ENCODE data around the gene WRNIP1.

GRCh38 chr6:2780102-2780737, 15.0 kb downstream of the WRNIP1 start:
- no peak for TF ChIP-seq CTCF (IDR thresholded peaks at IDR 0.05)
- TF ChIP-seq EZH2 (IDR thresholded peaks at IDR 0.05): no peak
- no peak for TF ChIP-seq EZH2phosphoT487 (IDR thresholded peaks at IDR 0.05)

Measured in neural progenitor cell (in vitro differentiated cells).